AG09319 (cell line): ENCODE results near the gene ZSWIM6.
A peak's percentile ranks its signal among the peaks of the same experiment; 100 is the strongest.

Source experiments
- DNase-seq: peaks from one replicate; pipeline ENCODE4 v3.0.0-alpha.2; 2010; ENCODE audit warnings: low read depth; ENCODE audit errors: extremely low read depth
- CTCF ChIP-seq: IDR thresholded peaks from 2 replicates; pipeline ENCODE4 v1.5.1; 2011; ENCODE audit warnings: low read depth, mild to moderate bottlenecking, inconsistent platforms, low read length, moderate library complexity

ZSWIM6 gene

GRCh38 chr5:61298580-61298979, 33.5 kb upstream of the ZSWIM6 start:
- DNase-seq: no peak
- no peak for TF ChIP-seq CTCF

- no peak for TF ChIP-seq CTCF
- DNase-seq: no peak
Observed at GRCh38 chr5:61299261-61299681, 32.8 kb upstream of the ZSWIM6 start.

- peak; percentile 96 for DNase-seq
- TF ChIP-seq CTCF: peak; percentile 21
Observed at GRCh38 chr5:61301341-61302199, 30.5 kb upstream of the ZSWIM6 start.

- TF ChIP-seq CTCF: no peak
- no peak for DNase-seq
Observed at GRCh38 chr5:61302200-61302563, 29.9 kb upstream of the ZSWIM6 start.

- no peak for DNase-seq
- TF ChIP-seq CTCF: no peak
Observed at GRCh38 chr5:61303346-61303745, 28.7 kb upstream of the ZSWIM6 start.

GRCh38 chr5:61304590-61305381, 27.3 kb upstream of the ZSWIM6 start:
- no peak for TF ChIP-seq CTCF
- DNase-seq: peak; percentile 42
